ENCODE data around the gene SDF2L1. TPM values are rescaled to one million over a fixed set of nuclear protein-coding genes. Genes with fewer than 3 reads are reported as not detected.
A peak's percentile ranks its signal among the peaks of the same experiment; 100 is the strongest.

SDF2L1 gene
- total and polyA plus RNA-seq, 2 of the 13 experiments (the other 11 are each of a cell fraction or from before 2014, with no cell fraction given), result 18.0 to 57.4 TPM

DNA sequence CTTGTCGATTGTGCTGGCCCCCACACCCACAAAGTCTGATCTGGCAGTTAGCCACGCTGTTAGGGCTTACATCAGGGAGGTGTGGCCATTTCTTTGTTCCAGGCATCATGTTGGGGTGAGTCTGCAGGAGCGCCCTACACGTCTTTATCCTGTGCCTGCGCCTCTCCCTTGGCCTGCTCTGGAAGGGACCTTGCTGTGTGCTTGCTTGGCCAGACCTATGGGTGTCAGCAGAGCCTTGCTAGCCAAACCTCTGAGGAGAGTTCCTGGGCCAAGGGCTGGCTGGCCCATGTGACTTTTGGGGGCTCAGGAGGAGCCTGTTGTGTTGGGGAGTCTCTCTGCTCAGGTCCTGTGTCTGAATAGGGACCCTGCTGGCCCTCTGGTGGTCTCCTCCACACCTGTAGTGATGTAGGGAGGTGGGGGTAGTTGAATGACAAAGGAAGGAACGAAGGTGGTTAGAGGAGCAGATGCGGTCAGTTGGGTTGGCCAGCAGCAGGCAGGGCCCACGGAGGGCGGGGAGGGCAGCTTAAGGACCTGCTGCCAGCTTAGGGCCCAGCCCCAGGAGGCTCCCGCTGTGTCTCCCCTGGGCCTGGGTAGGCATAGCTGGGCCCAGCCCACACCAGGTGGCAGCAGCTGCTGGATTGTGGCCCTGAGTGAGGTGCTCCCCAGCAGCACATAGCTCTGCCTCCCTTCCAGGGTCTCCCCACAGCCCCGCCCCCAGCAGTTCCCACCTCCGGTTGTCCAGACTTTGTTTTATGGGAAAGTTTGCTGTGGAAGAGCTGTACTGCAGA lies 31.6 kb downstream of the SDF2L1 start:
- intact Hi-C loops (cut with micrococcal nuclease; ENCODE audit: unreplicated experiment) (no loop called here), in situ Hi-C loops (cut with HindIII; ENCODE audit: extremely low pct_ligation_motif_present, low pct_unique_long_range_greater_than_20kb) (no loop called here)
- CTCF ChIA-PET (ENCODE audit: low intra/inter-chr PET ratio, low total read pairs), result no interaction called here
- no peak for FAIRE-seq
- no peak for DNase-seq (ENCODE audit: low spot score)
- TF ChIP-seq ZNF263 (CRISPR knock-in tag; IDR thresholded peaks at IDR 0.05) (peak; percentile 90), RFX3 (CRISPR knock-in tag; IDR thresholded peaks at IDR 0.05) (no peak), ZNF7 (CRISPR knock-in tag; IDR thresholded peaks at IDR 0.05) (no peak)
- TF ChIP-seq, protein P1, sequence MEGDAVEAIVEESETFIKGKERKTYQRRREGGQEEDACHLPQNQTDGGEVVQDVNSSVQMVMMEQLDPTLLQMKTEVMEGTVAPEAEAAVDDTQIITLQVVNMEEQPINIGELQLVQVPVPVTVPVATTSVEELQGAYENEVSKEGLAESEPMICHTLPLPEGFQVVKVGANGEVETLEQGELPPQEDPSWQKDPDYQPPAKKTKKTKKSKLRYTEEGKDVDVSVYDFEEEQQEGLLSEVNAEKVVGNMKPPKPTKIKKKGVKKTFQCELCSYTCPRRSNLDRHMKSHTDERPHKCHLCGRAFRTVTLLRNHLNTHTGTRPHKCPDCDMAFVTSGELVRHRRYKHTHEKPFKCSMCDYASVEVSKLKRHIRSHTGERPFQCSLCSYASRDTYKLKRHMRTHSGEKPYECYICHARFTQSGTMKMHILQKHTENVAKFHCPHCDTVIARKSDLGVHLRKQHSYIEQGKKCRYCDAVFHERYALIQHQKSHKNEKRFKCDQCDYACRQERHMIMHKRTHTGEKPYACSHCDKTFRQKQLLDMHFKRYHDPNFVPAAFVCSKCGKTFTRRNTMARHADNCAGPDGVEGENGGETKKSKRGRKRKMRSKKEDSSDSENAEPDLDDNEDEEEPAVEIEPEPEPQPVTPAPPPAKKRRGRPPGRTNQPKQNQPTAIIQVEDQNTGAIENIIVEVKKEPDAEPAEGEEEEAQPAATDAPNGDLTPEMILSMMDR (CRISPR knock-in tag; IDR thresholded peaks at IDR 0.05), result peak; percentile 26
- 93% methylated on average over 10 of the region's 12 CpGs for WGBS (ENCODE audit: low lambda C conversion rate)
- no peaks in the 10 kb centered on the region; the same call in 1 of the 2 replicates for H4K20me1 ChIP-seq (ENCODE audit: insufficient read depth, low read length)
- peaks cover 17 to 58% of the 10 kb centered on the region in 2 experiments for H3K36me3 ChIP-seq (replicated peaks in 1 of 2; ENCODE audit: control insufficient read depth in 1 of 2, insufficient read depth in 2 of 2, low read length in 2 of 2)
- H3K4me1 ChIP-seq (ENCODE audit: insufficient read depth, low read length), result peaks cover 33% of the 10 kb centered on the region
- H3K27me3 ChIP-seq (ENCODE audit: control insufficient read depth in 1 of 2, insufficient read depth in 2 of 2, low read length in 2 of 2), result no peaks in the 10 kb centered on the region
- H3K4me3 ChIP-seq (replicated peaks in 1 of 3; ENCODE audit: insufficient read depth in 1 of 3, low read depth in 2 of 3, low read length in 3 of 3), result no peak overlapping the region
- no peak overlapping the region for H3K4me2 ChIP-seq (ENCODE audit: low read depth, low read length)
- H3K27ac ChIP-seq (ENCODE audit: extremely low read length, insufficient read depth, low read length), result no peak overlapping the region
- no TSS peak for BruUV-seq (replicated peaks)
- POLR2A ChIA-PET, result interaction anchor here (1.5 to 2.5 kb wide), 2 partner anchors 8 to 16 kb away, joined by 5 to 16 read pairs; partner anchors contain the start of gene PPIL2
- H2AFZ ChIP-seq (ENCODE audit: low read length), result no peak overlapping the region
- H3K79me2 ChIP-seq (ENCODE audit: insufficient read depth, low read length), result no peaks in the 10 kb centered on the region
- no peaks in the 10 kb centered on the region for H3K9me3 ChIP-seq (ENCODE audit: low read length)
- no peak overlapping the region for H3K9ac ChIP-seq (ENCODE audit: insufficient read depth, low read depth, low read length)
- no peak; the same call in 2 of the 3 replicates for ATAC-seq

GRCh38 chr22:21674638-21675245 lies 32.6 kb downstream of the SDF2L1 start:
- CTCF ChIA-PET (ENCODE audit: low intra/inter-chr PET ratio, low total read pairs), result no interaction called here
- no peak overlapping the region for H3K4me3 ChIP-seq (replicated peaks in 1 of 3; ENCODE audit: insufficient read depth in 1 of 3, low read depth in 2 of 3, low read length in 3 of 3)
- WGBS (ENCODE audit: low lambda C conversion rate), result 91% methylated on average over 11 of the region's 12 CpGs
- no peak for TF ChIP-seq SMC3 (IDR thresholded peaks at IDR 0.05; ENCODE audit: low read length)
- no peak for TF ChIP-seq TARDBP (CRISPR knock-in tag; IDR thresholded peaks at IDR 0.05)
- TF ChIP-seq XRCC5 (optimal IDR thresholded peaks at IDR 0.05; ENCODE audit: low read length), result no peak
- TF ChIP-seq, protein P2, sequence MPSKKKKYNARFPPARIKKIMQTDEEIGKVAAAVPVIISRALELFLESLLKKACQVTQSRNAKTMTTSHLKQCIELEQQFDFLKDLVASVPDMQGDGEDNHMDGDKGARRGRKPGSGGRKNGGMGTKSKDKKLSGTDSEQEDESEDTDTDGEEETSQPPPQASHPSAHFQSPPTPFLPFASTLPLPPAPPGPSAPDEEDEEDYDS (CRISPR knock-in tag; IDR thresholded peaks at IDR 0.05), result no peak
- no peak for TF ChIP-seq SPEN (CRISPR knock-in tag; IDR thresholded peaks at IDR 0.05; ENCODE audit: low read depth)
- TF ChIP-seq KLF16 (CRISPR knock-in tag; IDR thresholded peaks at IDR 0.05), result no peak

More at GRCh38 chr22:21674638-21675245, 32.6 kb downstream of the SDF2L1 start:
- POLR2A ChIA-PET, result interaction anchor here (1.5 to 2.5 kb wide), 2 partner anchors 9 to 17 kb away, joined by 5 to 16 read pairs; partner anchors contain the start of gene PPIL2
- Histone ChIP-seq H3K4me1 (ENCODE audit: insufficient read depth, low read length) (peaks cover 33% of the 10 kb centered on the region), H3K79me2 (ENCODE audit: insufficient read depth, low read length) (no peaks in the 10 kb centered on the region), H3K9me3 (ENCODE audit: low read length) (no peaks in the 10 kb centered on the region), H3K9ac (ENCODE audit: insufficient read depth, low read depth, low read length) (no peak overlapping the region), H3K27me3 (ENCODE audit: control insufficient read depth in 1 of 2, insufficient read depth in 2 of 2, low read length in 2 of 2) (no peaks in the 10 kb centered on the region), H3K27ac (ENCODE audit: extremely low read length, insufficient read depth, low read length) (no peak overlapping the region), H2AFZ (ENCODE audit: low read length) (no peak overlapping the region), H4K20me1 (ENCODE audit: insufficient read depth, low read length) (no peaks in the 10 kb centered on the region; the same call in 1 of the 2 replicates), H3K36me3 (replicated peaks in 1 of 2; ENCODE audit: control insufficient read depth in 1 of 2, insufficient read depth in 2 of 2, low read length in 2 of 2) (peaks cover 17 to 62% of the 10 kb centered on the region in 2 experiments), H3K4me2 (ENCODE audit: low read depth, low read length) (no peak overlapping the region)
- no peak for DNase-seq (ENCODE audit: low spot score)
- FAIRE-seq, result no peak
- ATAC-seq, result no peak
- in situ Hi-C loops (cut with HindIII; ENCODE audit: extremely low pct_ligation_motif_present, low pct_unique_long_range_greater_than_20kb) (no loop called here), intact Hi-C loops (cut with micrococcal nuclease; ENCODE audit: unreplicated experiment) (no loop called here)
- no TSS peak for BruUV-seq (replicated peaks)
